GM18868 (cell line): ENCODE data around the gene ICOS.

ENCODE experiments used
- ATAC-seq: cut with Tn5 transposase; IDR thresholded peaks from one replicate; pipeline ENCODE4 v1.9.1; 2021; ENCODE audit warnings: mild to moderate bottlenecking, moderate library complexity; ENCODE audit not compliant: unreplicated experiment

The ICOS gene, protein sequence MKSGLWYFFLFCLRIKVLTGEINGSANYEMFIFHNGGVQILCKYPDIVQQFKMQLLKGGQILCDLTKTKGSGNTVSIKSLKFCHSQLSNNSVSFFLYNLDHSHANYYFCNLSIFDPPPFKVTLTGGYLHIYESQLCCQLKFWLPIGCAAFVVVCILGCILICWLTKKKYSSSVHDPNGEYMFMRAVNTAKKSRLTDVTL

DNA sequence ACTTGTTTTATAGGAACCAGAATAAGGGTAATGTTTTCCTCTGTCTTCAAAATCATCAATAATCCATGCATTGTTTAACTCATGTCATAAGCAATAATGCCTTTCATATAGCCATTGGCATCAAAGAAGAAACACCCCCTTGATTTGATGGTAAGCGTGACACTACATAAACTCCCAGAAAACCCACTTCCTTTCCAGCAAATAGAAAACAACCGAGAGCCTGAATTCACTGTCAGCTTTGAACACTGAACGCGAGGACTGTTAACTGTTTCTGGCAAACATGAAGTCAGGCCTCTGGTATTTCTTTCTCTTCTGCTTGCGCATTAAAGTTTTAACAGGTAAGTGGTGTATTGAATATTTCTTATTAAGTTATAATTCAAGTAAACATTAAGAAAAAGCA is at the start of gene ICOS:
Gene ICOS (plus strand): TSS at position 229 of the 400 bp plus-strand sequence. CDS start 52 bp downstream, at position 281.
- no peak for ATAC-seq

GRCh38 chr2:203887677-203888076 is 48.9 kb upstream of the ICOS start:
- ATAC-seq = no peak

GRCh38 chr2:203889542-203889941 is 47.0 kb upstream of the ICOS start:
- ATAC-seq = no peak

- no peak for ATAC-seq
Observed at GRCh38 chr2:203889944-203890343, 46.6 kb upstream of the ICOS start.

DNA sequence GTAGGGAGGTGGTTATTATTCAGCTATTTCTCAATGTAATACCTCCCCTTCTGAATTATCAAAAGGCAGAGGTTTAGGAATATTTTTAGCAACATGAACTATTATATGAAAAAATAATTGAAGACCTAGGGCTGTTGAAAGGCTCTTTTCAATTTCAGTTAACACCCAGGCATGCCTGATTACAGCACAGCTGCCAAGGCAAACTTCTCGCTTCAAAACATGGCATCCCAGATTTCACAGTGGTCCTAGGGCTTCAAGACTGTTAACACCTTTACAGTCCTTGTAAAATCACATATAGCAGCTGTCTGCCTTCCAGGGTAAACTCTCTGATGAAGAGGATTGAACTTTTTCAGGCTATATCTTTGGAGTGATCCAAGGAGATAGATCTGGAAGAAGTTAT is 45.8 kb upstream of the ICOS start:
- ATAC-seq = no peak

DNA sequence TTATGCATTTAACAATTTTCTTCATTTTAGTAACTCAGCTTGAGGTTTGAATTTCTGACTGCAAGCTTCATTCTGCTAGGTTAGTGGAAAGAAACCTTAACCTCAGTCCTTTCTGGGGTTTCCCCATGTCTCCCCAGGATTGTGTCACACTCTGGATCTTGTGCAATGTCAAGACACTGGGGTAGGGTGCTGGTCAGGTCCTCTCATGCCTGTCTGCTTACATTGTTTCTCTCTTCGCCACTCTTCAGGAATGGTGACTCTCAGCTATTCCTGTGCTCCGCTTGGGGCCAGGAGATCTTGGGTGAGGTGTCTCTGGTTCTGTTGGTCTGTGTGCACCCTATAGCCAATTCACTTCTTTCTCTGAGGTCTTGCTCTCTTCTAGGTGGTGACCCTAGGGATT is 45.1 kb upstream of the ICOS start:
- ATAC-seq = no peak

DNA sequence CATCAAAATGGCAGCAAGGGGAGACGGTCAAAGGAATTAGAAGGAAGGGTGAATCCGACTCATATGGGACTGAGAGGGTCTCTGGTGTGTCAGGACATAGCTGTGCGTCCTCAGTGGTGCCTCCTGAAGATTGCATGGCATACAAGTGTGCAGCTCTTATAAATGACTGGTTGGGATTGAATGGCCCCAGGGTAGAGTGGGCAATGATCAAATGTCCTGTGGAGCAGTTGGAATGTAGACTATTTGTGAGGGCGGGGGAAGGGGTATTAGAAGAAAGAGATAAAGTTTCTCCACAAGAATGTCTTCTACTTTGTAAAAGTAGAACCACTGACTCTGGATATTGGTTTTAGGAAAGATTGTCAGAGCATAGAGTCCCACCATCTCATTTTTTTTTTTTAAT is 44.4 kb upstream of the ICOS start:
- ATAC-seq = no peak

DNA sequence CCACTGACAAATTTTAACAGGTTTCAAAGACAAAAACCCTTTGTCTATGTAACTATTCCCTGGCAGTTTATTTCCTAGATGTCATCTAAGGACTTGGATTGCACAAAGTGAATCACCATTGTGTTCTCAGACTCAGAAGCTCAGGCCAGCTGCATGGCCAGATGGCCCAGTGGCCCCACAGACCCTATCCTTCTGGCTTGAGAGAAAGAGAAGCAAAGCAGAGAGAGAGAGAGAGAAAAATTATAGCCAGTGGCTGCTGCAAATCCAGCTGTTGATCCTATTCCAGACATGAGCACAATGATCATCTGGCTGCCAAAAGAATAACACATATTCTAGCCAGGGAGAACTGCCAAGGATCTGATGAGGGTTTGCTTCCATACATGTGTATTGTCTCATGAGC is 43.2 kb upstream of the ICOS start:
- no peak for ATAC-seq

DNA sequence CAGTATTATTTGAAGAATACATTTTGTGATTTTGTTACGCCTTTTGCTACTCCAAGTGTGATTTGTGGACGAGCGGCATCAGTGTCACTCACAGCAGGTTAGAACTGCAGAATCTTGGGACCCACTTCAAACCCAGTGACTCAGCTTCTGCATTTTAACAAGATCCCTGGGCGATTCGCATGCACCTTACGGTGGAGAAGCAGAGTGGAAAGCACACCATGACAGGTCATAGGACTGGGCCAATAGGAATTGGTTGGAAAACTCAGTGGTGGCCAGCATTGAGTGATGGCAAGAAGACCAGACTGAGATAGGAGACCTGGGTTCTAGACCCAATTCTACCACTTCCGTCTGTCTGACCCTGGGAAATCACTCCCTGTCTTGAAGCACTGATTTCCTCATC is 42.7 kb upstream of the ICOS start:
- ATAC-seq = peak; percentile 9

DNA sequence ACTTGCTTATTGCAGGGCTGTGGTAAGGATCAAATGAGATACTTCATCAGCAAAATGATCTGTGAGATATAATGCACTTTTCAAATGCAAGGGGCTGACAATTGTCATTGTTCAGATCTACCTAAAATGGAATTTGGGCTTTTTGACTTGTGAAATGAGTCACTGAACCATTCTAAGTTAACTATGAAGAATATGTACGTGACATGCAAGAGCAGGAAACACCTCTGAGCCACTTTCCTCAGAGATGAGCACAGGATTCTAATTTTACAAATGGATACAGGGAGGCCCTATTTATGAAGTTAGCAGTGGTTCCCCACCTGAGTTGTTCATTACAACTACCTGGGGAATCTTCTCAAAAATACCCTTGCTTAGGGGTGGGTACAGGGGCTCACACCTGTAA is 42.3 kb upstream of the ICOS start:
- ATAC-seq = peak; percentile 83

DNA sequence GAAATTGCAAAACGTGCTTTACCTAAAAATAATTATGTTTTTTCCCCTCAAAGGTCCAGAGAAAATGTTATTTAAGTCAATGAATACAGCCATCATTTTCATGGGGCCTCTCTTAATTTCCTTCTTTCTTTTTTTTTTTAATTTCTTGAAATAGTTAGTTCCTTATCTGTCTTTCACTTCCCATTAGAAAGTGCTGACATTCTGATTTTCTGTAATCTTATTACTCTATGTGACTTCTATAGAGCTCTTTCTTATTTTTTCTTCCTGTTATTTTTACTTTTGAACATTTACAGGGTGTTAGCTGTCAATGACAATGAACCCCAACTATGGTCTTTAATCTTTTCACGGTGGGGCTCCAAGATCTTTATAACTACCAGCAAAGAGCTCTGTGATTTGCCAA is 39.0 kb upstream of the ICOS start:
- no peak for ATAC-seq

DNA sequence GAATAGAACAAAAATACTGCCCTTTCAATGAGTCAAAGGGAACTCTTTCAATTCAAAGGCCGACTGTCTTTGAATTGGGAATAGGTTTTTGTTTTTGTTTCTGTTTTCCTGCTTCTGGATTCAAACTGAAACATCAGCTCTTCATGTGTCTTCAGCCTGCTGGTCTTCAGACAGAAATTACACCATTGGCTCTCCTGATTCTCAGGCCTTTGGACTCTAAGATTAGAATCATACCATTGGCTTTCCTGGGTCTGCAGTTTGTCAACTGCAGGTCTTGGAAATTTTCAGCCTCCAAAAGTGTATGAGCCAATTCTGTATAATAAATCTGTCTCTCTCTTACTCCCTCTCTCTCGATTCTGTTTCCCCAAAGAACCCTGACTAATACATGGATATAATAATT is 37.9 kb upstream of the ICOS start:
- ATAC-seq = no peak

DNA sequence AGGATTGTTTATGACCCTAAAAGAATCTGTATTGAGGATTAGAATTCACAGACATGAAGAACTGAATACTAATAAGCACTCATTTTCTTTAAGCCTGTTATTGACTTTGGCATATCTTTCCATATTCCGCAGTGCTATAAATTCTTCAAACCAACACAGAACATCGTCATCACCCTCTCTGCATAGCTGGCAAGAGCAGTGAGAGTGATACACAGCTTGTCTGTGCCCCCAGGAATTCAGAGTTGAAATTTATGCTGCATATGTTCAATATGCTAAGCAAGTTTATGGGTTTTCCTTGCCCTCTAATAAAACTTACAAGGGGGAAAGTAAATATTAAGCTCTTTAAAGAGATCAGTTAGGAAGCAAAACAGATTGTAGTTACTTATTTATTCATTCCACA is 36.3 kb upstream of the ICOS start:
- no peak for ATAC-seq

DNA sequence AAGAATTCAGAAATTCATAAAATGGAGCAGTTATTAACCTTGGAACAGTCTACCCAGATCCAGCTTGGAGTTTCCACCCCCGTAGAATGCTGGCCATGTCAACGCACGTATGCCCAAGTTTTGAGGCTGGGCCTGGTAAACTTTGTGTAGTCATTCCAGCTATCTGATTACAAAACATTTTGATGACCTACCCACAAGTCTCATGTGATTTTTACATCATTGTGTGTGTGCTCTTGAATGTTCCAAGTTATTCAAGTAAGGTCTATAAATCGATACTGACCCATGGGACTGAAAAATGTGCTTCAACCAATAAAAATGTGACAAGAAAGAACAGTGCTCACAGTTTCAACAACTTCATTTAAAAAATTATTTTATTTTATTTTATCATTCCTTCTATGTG is 32.5 kb upstream of the ICOS start:
- ATAC-seq = no peak

GRCh38 chr2:203905656-203906055 is 30.9 kb upstream of the ICOS start:
- no peak for ATAC-seq

- no peak for ATAC-seq
Observed at GRCh38 chr2:203908066-203908796, 28.3 kb upstream of the ICOS start.

- no peak for ATAC-seq
Observed at GRCh38 chr2:203908797-203909185, 27.8 kb upstream of the ICOS start.

- no peak for ATAC-seq
Observed at GRCh38 chr2:203909261-203909967, 27.1 kb upstream of the ICOS start.

- ATAC-seq = no peak
Observed at GRCh38 chr2:203909974-203910373, 26.6 kb upstream of the ICOS start.

GRCh38 chr2:203913947-203914346 is 22.6 kb upstream of the ICOS start:
- no peak for ATAC-seq

DNA sequence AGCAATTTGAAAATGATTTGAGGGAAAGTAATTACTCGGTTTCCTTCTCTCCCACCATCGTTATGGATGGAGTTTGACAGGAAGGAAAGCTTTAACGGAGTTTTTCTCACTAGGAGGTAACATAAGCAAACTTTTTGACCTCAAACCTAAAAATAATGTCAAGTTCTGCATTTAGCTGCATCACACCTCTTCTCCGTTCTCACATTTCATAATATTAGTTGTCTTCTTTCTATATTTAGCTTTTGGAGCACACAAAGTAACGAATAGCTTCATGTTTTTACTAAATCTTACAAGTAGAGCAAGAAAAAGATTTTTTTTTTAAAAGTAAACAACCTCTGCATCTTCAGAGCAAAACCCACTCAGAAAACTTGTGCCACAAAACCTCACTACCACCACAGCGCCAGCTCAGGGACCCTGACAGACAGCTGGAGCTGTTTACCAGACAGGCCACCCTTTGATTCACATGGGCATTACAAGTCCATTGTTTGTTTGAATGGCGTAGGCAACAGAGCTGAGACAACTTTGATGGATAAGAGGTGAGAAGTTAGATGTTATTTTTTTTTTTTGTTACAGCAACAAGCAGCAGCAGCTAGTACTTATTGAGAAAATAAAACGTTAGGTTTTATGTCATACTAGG is 21.9 kb upstream of the ICOS start:
- peak; percentile 47 for ATAC-seq

DNA sequence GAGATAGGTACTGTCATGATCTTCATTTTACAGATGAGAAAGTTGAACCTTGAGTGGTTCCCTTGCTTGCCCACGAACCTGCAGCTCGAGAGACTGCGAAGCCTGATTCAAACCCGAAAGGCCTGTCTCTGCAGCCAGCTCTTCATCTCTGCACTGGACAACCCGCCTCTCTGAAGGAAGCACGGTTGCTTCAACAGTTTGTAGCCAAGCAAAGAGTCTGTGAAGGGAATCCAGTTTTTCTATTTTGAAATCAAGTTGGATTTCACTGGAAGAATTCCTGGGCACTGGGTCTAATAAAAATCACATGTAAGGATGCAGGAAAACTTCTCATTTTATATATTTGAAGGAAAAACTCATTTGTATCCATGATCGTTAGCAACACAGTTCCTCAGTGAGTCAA is 21.3 kb upstream of the ICOS start:
- ATAC-seq = no peak
